HG03354 (cell line): ENCODE measurements around the gene ZDBF2.
A peak's percentile ranks its signal among the peaks of the same experiment; 100 is the strongest.
"Not testable (repeated sequence)": the region's sequence is repeated elsewhere in the genome, so short reads cannot be mapped to it uniquely, and the experiment has no call there.

ENCODE experiments used
- ATAC-seq: cut with Tn5 transposase; IDR thresholded peaks from one replicate; pipeline ENCODE4 v1.9.1; 2021; ENCODE audit warnings: mild to moderate bottlenecking; ENCODE audit not compliant: unreplicated experiment, poor library complexity, severe bottlenecking

Gene ZDBF2

DNA sequence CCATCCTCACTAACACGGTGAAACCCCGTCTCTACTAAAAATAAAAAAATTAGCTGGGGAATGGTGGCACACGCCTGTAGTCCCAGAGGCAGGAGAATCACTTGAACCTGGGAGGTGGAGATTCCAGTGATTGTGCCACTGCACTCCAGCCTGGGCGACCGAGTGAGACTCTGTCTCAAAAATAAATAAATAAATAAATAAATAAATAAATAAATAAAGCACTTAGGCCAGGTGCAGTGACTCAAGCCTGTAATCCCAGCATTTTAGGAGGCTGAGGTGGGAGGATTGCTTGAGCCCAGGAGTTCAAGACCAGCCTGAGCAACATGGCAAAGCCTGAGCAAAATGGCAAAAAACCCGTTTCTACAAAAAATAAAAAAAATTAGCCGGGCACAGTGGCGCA, 15.8 kb upstream of the ZDBF2 start:
- ATAC-seq: not testable (repeated sequence)

DNA sequence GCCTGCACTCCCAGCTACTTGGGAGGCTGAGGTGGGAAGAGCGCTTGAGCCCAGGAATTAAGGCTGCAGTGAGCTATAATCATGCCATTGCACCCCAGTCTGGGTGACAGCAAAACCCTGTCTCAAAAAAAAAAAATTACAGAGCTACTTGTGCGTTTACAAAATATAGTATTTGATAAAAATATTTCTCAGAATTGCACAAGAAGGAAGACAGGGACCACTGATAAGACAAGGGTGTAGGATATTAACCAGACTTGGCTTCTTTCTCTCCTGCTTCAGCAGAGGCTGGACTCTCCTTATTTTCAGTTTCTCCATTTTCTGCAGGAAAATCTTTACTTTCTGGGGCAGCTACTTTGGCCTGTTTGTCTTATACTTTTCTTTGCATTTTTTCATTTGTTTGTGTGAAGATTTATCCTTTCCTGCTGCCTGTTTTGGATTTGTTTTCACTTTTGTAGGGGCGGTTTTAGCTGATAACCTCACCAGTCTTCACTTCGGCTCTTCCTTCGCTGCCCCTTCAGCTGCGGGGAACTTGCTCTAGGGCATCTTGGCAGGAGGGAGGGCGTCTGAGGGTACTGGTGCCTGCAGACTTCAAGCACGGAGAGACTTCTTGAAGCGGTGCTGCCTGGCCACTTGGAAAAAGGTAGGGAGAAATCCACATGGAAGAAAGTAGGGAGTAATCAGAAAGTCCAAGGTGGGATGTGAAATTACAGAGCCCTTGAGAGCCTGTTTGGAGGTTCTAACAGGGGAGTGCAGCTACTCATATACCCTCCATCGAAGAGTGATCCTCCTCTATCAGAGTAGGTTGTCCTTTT, 14.9 kb upstream of the ZDBF2 start:
- ATAC-seq: no peak

DNA sequence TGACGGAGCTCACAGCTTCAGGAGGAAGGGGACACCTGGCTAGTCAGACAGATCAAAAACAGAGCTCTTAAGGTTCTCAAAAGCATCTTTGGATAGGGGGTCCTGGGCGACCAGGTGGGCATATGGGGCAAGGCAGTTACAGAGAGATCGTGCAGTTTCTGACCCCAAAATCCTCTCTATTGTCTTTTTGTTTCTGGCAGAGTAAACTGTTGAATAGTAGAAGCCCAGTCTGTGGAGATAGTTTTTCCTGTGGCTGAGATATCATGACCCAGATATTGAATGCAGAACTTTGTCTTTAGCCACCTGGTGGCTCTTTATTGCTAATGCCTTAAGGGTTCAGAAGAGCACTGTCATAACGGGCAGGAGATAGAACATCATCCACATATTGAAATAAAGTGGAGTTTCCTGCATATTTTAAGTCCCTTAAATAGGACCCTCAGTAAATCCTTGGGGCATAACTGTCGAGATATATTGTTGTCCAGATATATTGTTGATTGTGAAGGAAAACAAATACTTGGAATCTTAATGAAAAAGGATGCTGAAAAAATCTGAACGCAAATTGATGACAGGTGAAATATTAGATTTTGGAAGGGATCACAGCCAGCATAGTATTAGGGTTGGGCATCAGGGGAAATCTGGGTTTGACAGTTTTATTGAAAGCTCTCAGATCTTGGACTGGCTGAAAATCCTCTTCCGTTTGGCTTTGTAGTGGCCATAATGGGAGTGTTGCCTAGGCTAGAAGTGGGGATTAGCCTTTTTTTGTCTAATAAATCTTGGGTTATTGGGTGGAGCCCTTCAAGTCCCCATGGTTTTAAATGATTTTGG, 14.1 kb upstream of the ZDBF2 start:
- peak; percentile 91 for ATAC-seq

DNA sequence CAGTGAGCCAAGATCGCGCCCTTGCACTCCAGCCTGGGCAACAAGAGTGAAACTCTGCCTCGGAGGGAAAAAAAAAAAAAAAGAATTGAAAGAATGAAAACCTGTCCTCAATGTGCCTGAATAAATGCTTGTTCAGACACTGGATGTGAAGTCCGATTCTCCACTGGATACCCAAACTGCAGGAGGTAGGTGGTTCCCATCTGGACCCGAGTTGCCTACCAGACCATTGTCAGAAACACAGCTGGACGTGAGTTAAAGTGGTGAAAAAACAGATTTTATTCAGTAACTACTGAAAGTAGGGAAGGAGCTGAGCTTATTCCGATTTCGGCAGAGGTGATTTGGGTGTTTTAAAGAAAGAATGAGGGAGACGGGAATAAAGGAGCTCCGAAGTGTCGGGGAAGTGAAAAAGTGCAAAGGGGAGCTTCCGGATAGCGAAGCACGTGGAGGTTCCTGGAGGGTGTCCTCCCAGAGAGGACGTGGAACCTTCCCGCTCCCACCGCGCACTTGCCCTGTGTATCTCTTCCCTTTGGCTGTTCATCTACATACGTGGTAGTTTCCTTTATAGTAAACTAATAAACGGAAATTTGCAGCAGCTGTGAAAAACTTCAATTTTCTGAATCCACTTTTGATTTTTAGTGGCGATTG, 10.4 kb upstream of the ZDBF2 start:
- ATAC-seq: no peak

DNA sequence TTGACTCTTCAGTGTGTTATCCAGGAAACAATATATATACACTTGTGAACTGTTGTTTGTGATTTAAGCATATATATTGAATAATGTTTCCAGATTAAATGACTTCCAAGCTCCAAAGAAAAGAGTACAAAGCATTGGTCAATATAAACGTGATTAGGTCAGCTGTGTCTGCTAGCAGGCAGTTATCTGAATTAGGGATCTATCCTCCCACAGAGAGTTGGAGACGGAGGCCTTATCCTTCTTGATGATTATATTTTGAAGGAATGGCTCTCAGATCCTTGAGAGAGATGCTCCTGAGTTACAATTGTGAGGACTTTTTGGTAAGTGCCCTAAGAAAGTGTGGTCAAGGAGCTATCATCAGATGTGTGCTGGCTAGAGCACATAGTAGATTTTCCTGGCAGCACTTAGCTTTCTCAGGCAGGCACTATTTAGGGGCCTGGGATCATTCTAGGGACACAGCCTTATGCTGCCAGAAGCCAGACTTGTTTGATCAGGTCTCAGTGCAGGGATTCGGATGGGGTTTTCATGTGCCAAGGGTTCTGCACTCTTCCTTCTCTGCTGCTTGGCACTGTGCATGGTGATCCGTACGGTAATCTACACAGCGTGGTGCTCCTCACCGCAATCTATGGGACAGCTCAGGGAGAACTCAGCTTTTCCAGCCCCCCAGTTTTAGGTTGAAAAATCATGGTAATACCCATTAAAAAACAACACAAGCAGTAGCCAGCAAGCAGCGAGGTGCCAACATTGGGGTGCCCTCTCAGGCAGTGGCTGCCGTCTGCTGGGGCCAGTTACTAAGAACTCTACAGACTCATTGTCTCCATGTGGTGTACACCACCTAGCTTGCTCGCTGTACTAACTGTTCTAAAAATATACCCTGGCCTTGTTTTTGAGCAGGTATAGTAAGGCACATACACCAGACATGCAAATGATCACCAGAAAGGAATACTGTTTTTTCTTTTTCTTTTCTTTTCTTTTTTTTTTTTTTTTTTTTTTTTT, 8.0 kb upstream of the ZDBF2 start:
- no peak for ATAC-seq

DNA sequence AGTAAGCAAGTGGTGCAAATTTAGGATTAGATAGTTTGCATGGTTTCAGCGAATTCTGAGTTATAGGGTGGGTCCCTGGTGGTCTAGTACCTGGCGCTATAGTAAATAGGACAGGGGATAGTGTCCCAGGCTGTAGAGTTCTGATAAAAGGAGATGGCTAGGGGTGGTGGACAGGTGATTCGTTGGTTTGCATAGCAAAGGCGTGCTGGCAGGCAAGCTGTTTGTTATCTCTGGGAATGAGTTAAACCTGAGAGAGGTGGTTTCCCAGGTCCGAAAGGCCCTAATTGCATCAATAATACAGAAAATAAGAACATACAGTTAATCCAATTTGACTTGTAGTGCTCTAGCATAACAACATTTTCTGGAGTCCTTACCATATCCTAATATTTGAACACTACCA, 6.9 kb upstream of the ZDBF2 start:
- ATAC-seq: no peak

DNA sequence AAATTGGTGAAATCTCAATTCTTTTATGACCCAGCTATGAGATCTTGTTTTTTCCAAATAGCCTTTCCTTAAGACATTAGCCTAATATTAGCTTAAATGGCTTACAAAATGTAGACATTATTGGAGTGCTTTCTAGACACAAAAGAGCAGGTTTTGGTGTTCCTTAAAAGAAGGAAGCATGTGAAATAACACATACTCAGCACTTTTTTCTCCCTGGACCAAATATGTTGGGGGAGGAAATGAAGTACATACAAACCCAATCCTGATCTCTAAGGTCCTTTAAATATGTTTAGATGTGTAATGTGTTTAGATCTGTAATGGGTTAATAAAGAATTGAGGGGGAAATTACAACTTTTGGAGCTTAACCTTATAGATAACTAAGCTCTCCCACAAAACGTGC, 3.4 kb upstream of the ZDBF2 start:
- no peak for ATAC-seq

DNA sequence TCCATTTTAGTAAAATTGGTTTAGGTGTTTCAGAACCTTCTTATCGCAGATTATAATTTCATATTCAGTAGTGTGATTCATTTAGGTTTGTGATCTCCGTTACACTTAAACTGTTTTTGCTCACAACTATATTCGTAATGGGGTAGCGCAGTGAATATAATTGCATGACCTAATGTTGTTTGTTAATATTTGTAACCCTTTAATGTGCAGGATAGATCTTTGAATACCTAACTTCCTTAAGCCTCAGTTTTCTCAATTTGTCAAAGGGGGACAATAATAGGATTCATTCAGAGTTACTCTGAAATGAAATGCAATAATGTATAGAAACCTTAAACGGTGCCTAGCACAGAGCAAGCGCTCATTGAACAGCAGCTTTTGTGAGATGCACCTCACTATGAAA, 558 bp upstream of the ZDBF2 start:
- no peak for ATAC-seq

DNA sequence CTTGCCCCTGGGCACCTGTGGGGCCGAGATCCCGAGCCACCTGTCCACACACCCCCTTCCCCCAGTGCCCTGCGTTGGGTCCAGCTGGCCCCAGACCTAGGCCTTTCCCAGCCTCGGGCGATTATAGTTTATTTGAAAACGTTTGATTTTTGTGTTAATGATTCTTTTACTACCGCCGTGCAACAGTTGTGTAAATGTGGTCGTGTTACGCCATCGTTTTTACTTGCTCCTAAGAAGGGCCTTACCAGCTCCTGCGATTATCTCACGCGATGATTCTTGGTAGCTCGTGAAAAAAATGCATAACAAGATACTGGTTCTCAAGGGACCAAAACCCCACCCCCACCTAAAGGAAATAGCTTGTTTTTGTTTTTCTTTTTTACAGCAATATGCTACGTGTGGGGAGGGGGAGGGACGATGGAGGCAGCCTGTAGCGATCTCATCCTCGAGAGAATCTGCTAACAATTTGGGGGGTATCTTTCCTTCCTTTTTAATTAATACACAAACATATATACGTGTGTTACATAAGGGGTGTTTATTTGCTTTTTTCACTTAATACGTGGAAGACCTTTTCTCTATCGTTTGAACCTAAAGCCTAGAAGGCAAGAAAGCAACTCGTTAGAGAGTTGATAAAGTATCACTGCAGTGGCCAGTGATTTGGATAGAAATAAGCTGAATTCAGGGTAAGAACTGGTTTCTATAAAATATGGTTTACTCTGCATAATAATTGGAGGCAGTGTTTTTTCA, 1.0 kb downstream of the ZDBF2 start:
- ATAC-seq: peak; percentile 49

DNA sequence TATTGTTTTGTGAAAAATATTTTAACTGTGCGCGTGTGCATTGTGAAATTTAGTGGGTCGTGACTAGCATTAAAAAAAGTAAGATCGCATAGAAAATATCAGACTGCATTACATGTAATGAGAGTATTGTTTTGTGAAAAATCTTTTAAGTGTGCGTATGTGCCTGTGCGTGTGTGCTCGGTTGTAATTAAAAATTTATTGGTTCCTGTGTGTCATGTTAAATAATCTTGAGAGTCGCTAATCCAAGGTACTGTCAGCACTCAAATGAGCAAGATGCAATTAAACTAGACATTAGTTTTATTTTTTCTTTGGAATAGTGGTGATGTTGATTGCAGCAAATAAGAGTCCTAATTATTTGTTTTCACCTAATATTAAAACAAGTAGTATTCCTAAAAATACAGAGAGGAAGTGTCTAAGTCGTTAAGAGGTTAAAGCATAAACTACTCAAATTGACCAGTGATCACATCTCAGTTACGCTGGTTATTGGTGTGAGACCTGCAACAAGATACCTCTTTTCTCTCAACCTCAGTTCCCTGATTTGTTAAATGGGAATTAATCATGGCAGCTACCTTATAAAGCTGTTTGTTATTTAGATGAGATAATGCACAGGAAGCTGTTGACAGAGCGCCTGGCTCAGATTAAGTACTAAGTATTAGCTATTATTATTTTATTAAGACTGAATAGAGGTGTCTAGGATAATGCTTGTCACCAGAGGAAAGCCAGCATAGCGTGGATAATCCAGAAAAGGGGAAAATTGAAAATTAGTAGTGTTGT, 1.9 kb downstream of the ZDBF2 start:
- ATAC-seq: no peak

DNA sequence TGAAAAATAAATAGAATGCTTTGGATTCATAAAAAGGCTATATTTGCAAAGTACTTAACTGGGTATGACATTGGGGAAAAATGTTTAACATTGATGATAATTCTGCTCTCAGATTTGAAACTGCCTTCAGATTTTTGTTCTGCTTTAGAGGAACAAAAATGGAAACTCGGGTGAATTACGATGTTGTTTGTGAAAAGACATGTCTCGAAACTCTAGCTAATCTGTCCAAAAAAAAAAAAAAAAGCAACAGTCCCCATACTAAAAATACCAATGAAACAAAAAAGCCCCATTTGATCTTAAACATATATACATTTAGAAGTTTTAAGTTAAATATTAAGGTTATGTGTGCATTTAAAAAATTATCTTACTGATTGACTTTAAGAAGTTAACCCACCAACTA, 3.0 kb downstream of the ZDBF2 start:
- no peak for ATAC-seq

DNA sequence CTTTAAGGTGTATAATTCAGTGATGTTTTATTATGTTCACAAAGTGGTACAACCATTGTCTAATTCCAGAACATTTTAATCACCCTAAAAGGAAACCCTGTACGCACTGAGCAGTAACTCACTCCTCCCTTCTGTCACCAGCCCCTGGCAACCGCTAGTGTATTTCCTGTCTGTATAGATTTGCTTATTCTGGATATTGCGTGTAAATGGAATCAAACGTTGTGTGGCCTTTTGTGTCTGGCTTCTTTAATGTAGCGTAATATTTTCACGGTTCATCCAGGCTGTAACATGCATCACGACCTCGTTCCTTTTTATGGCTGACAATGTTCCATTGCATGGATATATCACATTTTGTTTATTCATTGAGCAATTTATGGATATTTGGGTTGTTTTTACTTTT, 8.3 kb downstream of the ZDBF2 start:
- no peak for ATAC-seq

DNA sequence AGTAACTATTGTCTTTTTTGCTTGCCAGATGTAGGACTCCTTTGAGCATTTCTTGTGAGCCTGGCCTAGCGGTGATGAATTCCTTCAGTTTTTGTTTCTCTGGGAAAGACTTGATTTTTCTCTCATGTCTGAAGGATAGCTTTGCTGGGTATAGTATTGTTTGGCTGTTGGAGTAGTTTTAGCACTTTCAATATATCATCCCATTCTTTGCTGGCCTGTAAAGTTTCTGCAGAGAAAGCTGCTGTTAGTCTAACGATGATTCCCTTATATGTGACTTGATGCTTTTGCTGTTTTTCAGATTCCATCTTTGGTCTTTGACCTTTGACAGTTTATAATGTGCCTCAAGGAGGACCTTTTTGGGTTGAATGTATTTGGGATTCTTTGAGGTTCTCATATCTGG, 12.7 kb downstream of the ZDBF2 start:
- no peak for ATAC-seq

DNA sequence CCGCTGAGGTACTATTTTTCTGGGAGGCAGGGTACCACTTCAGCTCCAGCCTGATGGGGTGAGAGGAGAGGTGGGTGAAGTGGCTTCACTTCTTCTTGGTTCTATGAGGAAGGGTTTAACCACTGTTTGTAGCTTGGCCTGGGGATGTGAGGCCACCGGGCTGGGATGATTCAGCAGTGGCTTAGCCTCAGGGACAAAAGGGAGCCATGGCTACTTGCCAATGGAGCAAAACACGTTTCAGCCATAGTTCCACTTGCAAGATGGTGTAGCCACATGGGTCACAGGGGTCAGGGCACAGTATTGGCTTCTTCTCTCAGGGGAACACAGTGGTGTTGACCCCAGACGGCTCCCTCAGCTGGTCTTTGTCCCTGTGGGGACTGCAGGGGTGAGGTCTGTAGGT, 14.9 kb downstream of the ZDBF2 start:
- no peak for ATAC-seq

DNA sequence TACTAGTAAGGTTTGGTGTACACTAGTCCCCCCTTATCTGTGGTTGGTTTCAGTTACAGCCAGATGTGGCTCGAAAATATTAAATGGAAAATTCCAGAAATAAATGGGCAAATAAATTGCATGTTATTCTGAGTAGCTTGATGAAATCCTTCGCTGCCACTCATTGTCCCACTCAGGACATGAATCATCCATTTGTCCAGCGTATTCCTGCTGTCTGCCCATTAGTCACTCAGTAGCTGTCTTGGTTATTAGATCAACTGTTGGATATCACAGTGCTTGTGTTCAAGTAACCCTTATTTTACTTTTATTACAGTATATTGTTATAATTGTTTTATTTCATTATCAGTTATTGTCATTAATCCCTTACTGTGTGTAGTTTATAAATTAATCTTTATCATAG, 21.7 kb downstream of the ZDBF2 start:
- ATAC-seq: no peak

DNA sequence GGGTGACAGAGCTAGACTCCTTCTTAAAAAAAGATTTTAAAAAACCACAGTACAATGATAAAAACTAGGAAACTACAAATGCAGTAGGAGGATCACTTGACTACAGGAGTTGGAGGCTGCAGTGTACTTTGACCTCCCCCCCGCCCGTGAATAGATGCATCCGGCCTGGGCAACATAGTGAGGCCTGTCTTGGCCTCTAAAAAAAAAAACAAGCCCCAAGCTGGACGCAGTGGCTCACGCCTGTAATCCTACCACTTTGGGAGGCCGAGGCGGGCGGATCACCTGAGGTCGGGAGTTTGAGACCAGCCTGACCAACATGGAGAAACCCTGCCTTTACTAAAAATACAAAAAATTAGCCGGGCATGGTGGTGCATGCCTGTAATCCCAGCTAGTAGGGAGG, 25.1 kb downstream of the ZDBF2 start:
- not testable (repeated sequence) for ATAC-seq

DNA sequence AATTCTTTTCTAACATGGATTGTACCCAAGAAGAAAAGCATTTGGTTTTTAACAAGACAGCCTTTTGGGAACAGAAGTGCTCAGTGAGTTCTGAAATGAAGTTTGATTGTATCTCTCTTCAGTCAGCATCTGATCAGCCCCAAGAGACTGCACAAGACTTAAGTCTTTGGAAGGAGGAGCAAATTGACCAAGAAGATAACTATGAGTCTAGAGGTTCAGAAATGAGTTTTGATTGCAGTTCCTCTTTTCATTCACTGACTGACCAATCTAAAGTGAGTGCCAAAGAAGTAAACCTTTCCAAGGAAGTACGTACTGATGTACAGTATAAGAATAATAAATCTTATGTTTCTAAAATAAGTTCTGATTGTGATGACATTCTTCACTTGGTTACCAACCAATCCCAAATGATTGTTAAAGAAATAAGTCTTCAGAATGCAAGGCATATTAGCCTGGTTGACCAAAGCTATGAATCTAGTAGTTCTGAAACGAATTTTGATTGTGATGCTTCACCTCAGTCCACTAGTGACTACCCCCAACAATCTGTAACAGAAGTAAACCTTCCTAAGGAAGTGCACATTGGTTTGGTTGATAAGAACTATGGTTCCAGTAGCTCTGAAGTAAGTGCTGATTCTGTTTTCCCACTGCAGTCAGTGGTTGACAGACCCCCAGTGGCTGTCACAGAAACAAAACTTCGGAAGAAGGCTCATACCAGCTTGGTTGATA, 31.2 kb downstream of the ZDBF2 start:
- peak; percentile 80 for ATAC-seq

DNA sequence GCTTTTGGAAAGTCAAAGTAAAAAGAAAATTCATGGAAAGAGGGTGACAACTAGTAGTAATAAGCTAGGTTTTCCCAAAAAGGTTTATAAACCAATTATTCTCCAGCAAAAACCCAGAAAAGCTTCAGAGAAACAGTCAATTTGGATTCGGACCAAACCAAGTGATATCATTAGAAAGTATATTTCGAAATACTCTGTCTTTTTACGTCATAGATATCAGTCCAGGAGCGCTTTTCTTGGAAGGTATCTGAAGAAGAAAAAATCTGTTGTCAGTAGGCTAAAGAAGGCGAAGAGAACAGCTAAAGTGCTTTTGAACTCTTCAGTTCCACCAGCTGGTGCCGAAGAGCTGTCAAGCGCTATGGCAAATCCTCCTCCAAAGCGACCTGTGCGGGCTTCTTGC, 36.6 kb downstream of the ZDBF2 start:
- ATAC-seq: no peak
